Activated CD4-positive, alpha-beta T cell treated with anti-CD3 and anti-CD28 coated beads, Interleukin-2, amount 10 ng/mL, durations not matched to agents 7 days and 5 days (primary cell): ENCODE measurements around the gene SPRED2. TPM values are rescaled to one million over a fixed set of nuclear protein-coding genes. Genes with fewer than 3 reads are reported as not detected.

Experiments
- CTCF ChIA-PET: fragments of 350-600 bp; sonication (Branson Sonifier 250); formaldehyde crosslinking; loops from one replicate; lab custom pipeline; 2021; ENCODE audit warnings: antibody characterized with exemption; lab: Charles Lee
- POLR2A ChIA-PET: fragments of 350-600 bp; sonication (Branson Sonifier 250); formaldehyde crosslinking; loops from one replicate; lab custom pipeline; 2021; ENCODE audit warnings: antibody characterized with exemption; lab: Charles Lee
- DNase-seq: peaks from one replicate; pipeline ENCODE4 v3.0.0-alpha.2; 2020
- H3K27ac Mint-ChIP-seq: one replicate; pipeline ENCODE4 v1.8.0; 2021; ENCODE audit warnings: mild to moderate bottlenecking, moderate library complexity, mixed read lengths
- H3K27me3 Mint-ChIP-seq: one replicate; pipeline ENCODE4 v1.8.0; 2021; ENCODE audit warnings: mixed read lengths
- H3K36me3 Mint-ChIP-seq: one replicate; pipeline ENCODE4 v1.8.0; 2021; ENCODE audit warnings: low read depth, mixed read lengths
- H3K4me1 Mint-ChIP-seq: one replicate; pipeline ENCODE4 v1.8.0; 2021; ENCODE audit warnings: mixed read lengths
- H3K4me3 Mint-ChIP-seq: one replicate; pipeline ENCODE4 v1.8.0; 2021; ENCODE audit warnings: mild to moderate bottlenecking, moderate library complexity, mixed read lengths
- H3K9me3 Mint-ChIP-seq: one replicate; pipeline ENCODE4 v1.8.0; 2021; ENCODE audit warnings: mixed read lengths
- total RNA-seq, 2 experiments: library from RNA; stranded (reverse); gene quantifications; one replicate each; pipeline ENCODE4 v1.2.3, GENCODE V29; 2021

The SPRED2 gene
- total RNA-seq, 2 experiments from 2014 or later, result 6.2 to 8.1 TPM

DNA sequence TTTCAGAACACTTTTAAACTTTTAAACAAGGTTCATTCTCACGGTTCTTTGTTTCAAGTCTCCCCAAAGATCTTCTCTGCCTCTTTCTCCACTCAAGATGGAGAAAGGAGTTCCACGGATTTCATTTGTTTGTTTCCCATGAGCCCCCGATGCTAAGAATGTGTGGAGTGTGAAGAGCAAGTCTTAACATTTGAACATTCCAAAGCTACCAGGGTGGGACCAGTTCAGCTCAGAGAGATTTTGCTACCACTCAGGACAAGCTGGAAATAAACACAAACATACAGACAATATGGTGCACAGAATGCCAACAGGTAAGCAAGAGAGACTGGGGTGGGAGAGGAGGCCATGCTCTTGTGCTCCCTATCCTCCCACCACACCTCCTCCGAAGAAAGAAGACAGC, 56.7 kb downstream of the SPRED2 start:
- H3K36me3 Mint-ChIP-seq, result peaks cover 3% of the 10 kb centered on the region
- no peaks in the 10 kb centered on the region for H3K9me3 Mint-ChIP-seq
- CTCF ChIA-PET, result no interaction called here
- H3K4me1 Mint-ChIP-seq, result peaks cover 24% of the 10 kb centered on the region
- peaks cover 2% of the 10 kb centered on the region for H3K27me3 Mint-ChIP-seq
- DNase-seq, result no peak
- no peak overlapping the region for H3K4me3 Mint-ChIP-seq
- POLR2A ChIA-PET, result no interaction called here
- no peak overlapping the region for H3K27ac Mint-ChIP-seq

DNA sequence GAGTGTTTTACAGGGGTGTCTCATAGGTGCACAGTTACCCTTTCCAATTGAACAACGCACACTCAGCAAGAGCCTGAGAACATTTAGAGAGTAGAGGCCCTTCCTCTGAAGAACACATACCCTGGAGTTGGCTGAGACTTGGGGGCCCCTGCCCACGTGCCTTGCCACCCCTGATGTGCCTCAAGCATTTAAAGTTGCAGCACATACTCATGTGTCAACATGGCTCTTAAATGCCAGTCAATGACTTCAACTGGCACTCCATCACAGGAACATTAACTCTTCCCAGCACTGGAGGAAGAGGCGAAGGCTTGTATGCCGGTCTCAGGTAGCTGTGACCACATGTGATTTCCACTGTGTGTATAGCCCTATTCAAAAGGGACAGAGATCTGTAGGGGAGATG, 57.4 kb downstream of the SPRED2 start:
- ChIA-PET POLR2A (no interaction called here), CTCF (interaction anchor here (1.6 kb wide), 1 partner anchor 11 kb away, joined by 3 read pairs; no protein-coding TSS in a partner anchor)
- DNase-seq, result no peak
- Mint-ChIP-seq H3K9me3 (no peaks in the 10 kb centered on the region), H3K4me3 (no peak overlapping the region), H3K4me1 (peaks cover 25% of the 10 kb centered on the region), H3K27ac (no peak overlapping the region), H3K27me3 (peaks cover 2% of the 10 kb centered on the region), H3K36me3 (peaks cover 1% of the 10 kb centered on the region)

- no peak for DNase-seq
- Mint-ChIP-seq H3K27me3 (peaks cover 2% of the 10 kb centered on the region), H3K4me3 (no peak overlapping the region), H3K9me3 (no peaks in the 10 kb centered on the region), H3K4me1 (peaks cover 25% of the 10 kb centered on the region), H3K36me3 (no peaks in the 10 kb centered on the region), H3K27ac (no peak overlapping the region)
- ChIA-PET CTCF (interaction anchor here (0.8 to 1.6 kb wide), 3 partner anchors 12 to 16 kb away, joined by 3 read pairs; no protein-coding TSS in a partner anchor), POLR2A (interaction anchor here (0.6 kb wide), 1 partner anchor 147 kb away, joined by 3 read pairs; the partner anchor contains the start of gene ACTR2)
Measured at GRCh38 chr2:65374575-65374974, 57.8 kb downstream of the SPRED2 start.

DNA sequence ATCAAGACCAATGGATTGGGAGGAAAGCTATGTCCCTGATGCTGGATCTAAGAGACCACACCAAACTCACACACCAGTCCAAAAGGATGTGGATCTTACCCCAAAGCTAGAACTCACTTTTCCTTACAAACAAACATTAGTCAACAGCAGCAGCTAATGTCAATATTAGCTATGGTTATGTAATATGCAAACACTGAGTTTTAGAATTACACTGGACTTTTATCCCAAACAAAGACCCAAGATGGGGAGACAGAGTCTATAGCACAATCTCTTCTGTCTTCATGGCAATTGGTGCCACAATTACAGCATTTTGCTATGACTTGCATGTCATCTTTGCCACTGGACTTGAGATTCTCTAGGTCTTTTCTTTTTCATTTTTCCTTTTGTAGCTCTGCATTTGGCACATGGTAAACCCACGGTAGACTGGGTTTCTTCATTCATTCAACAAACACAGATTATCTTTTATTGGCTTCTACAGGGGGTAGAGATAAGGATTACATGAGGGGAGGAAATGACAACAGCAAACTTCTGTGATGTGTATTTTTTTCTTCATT, 59.0 kb downstream of the SPRED2 start:
- Mint-ChIP-seq H3K9me3 (no peaks in the 10 kb centered on the region), H3K27ac (no peak overlapping the region), H3K36me3 (no peaks in the 10 kb centered on the region), H3K4me3 (no peak overlapping the region), H3K27me3 (peaks cover 2% of the 10 kb centered on the region), H3K4me1 (peaks cover 25% of the 10 kb centered on the region)
- POLR2A ChIA-PET, result interaction anchor here (0.7 kb wide), 1 partner anchor 23 kb away, joined by 3 read pairs; no protein-coding TSS in a partner anchor
- DNase-seq, result no peak
- CTCF ChIA-PET, result interaction anchor here (1.1 to 1.6 kb wide), 3 partner anchors 10 to 88 kb away, joined by 3 read pairs; no protein-coding TSS in a partner anchor

GRCh38 chr2:65372619-65373018, 59.8 kb downstream of the SPRED2 start:
- no peak overlapping the region for H3K4me3 Mint-ChIP-seq
- no peaks in the 10 kb centered on the region for H3K36me3 Mint-ChIP-seq
- ChIA-PET POLR2A (no interaction called here), CTCF (interaction anchor here (1.1 to 1.3 kb wide), 2 partner anchors 11 to 89 kb away, joined by 3 read pairs; no protein-coding TSS in a partner anchor)
- no peaks in the 10 kb centered on the region for H3K9me3 Mint-ChIP-seq
- H3K4me1 Mint-ChIP-seq, result peaks cover 19% of the 10 kb centered on the region
- peaks cover 2% of the 10 kb centered on the region for H3K27me3 Mint-ChIP-seq
- no peak for DNase-seq
- no peak overlapping the region for H3K27ac Mint-ChIP-seq

DNA sequence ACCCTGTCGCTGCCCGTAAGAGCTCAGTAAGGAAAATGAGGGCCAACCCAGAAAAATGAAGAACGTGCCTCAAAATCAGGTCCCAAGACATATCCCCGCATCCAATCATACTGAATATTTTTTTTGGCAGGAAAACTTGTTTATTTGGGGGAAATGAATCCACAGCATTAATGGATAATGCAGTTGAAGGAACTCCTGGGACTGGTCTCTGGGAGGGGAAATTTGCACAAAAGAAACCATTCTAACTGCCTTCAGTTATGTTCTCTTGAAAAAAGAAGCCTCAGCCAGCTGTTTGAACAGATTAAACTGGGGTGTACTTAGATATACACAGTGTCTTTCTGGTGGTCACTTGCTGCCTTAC, 61.3 kb downstream of the SPRED2 start:
- H3K9me3 Mint-ChIP-seq, result no peaks in the 10 kb centered on the region
- no peak for DNase-seq
- no peaks in the 10 kb centered on the region for H3K36me3 Mint-ChIP-seq
- H3K4me1 Mint-ChIP-seq, result peaks cover 24% of the 10 kb centered on the region
- peaks cover 2% of the 10 kb centered on the region for H3K27me3 Mint-ChIP-seq
- no peak overlapping the region for H3K4me3 Mint-ChIP-seq
- ChIA-PET POLR2A (no interaction called here), CTCF (interaction anchor here (0.8 to 1.0 kb wide), 2 partner anchors 9 to 12 kb away, joined by 3 read pairs; no protein-coding TSS in a partner anchor)
- no peak overlapping the region for H3K27ac Mint-ChIP-seq

DNA sequence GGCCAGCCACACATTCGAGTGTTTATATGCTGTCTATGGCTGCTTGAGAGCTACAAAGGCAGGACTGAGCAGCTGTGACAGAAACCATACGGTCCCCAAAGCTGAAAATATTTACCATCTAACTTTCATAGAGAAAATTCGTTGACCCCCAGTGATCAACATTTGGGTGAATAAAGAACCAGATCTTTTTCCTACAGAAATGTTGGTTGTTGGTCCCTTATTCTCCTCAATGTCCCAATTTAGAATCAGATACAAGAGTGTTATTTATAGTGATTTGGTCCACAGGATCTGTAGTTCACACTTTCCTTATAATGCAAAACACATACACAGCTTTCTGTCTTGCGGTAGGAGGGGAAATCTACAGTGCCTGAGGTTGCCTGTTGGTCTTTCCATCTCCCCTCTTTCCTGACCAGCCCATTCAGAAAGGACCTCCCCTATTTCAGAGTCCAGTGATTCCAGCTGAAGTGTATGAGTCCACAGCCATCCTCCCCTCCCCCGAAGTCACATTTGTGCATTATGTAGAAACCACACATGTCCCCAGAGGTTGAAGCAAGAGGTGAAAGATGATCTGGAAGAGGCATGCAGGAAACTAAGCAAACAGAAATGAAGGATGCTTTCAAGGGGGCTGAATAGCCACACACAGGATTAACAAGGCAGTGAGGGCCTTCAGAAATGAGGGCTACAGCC, 61.9 kb downstream of the SPRED2 start:
- H3K4me1 Mint-ChIP-seq, result peaks cover 26% of the 10 kb centered on the region
- H3K9me3 Mint-ChIP-seq, result no peaks in the 10 kb centered on the region
- DNase-seq, result no peak
- H3K27ac Mint-ChIP-seq, result no peak overlapping the region
- no peaks in the 10 kb centered on the region for H3K36me3 Mint-ChIP-seq
- H3K4me3 Mint-ChIP-seq, result no peak overlapping the region
- POLR2A ChIA-PET, result interaction anchor here (0.6 kb wide), 1 partner anchor 33 kb away, joined by 3 read pairs; no protein-coding TSS in a partner anchor
- CTCF ChIA-PET, result interaction anchor here (0.8 to 1.0 kb wide), 2 partner anchors 8 to 13 kb away, joined by 3 read pairs; no protein-coding TSS in a partner anchor
- H3K27me3 Mint-ChIP-seq, result peaks cover 2% of the 10 kb centered on the region

GRCh38 chr2:65369980-65370379, 62.4 kb downstream of the SPRED2 start:
- POLR2A ChIA-PET, result interaction anchor here (0.6 kb wide), 1 partner anchor 34 kb away, joined by 3 read pairs; no protein-coding TSS in a partner anchor
- CTCF ChIA-PET, result interaction anchor here (0.6 kb wide), 1 partner anchor 118 kb away, joined by 3 read pairs; no protein-coding TSS in a partner anchor

GRCh38 chr2:65369574-65369973, 62.8 kb downstream of the SPRED2 start:
- DNase-seq, result no peak
- Mint-ChIP-seq H3K27ac (no peak overlapping the region), H3K36me3 (no peaks in the 10 kb centered on the region), H3K4me1 (peaks cover 24% of the 10 kb centered on the region), H3K9me3 (no peaks in the 10 kb centered on the region), H3K27me3 (peaks cover 2% of the 10 kb centered on the region), H3K4me3 (no peak overlapping the region)
- ChIA-PET CTCF (interaction anchor here (0.6 kb wide), 1 partner anchor 118 kb away, joined by 3 read pairs; no protein-coding TSS in a partner anchor), POLR2A (interaction anchor here (0.6 kb wide), 1 partner anchor 34 kb away, joined by 3 read pairs; no protein-coding TSS in a partner anchor)

More at GRCh38 chr2:65369980-65370379, 62.4 kb downstream of the SPRED2 start:
- Mint-ChIP-seq H3K27me3 (peaks cover 2% of the 10 kb centered on the region), H3K36me3 (no peaks in the 10 kb centered on the region), H3K27ac (no peak overlapping the region), H3K4me1 (peaks cover 26% of the 10 kb centered on the region), H3K9me3 (no peaks in the 10 kb centered on the region), H3K4me3 (no peak overlapping the region)
- no peak for DNase-seq

GRCh38 chr2:65368468-65368867, 63.9 kb downstream of the SPRED2 start:
- Mint-ChIP-seq H3K36me3 (no peaks in the 10 kb centered on the region), H3K4me3 (no peak overlapping the region), H3K27me3 (peaks cover 2% of the 10 kb centered on the region), H3K4me1 (peaks cover 14% of the 10 kb centered on the region), H3K9me3 (no peaks in the 10 kb centered on the region), H3K27ac (no peak overlapping the region)
- POLR2A ChIA-PET, result no interaction called here
- DNase-seq, result no peak
- CTCF ChIA-PET, result no interaction called here

DNA sequence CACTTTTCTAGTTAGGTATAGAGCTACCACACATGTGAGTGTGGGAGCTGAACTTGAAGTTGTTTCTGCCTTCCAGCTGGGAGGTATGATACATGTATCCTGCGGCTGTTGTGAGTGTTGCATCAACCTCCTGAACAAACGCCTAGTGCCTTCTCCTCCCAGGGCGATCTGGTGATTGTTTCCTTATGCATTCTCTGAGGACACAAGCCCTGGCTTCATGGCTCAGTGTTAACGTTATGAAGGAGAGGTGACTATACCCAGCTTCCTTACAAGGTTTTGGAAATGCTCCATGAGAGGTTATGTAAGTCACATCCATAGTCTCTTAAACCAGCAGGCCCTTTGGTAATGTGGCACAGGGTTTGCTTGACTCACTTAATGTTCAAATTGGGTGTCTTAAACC, 64.9 kb downstream of the SPRED2 start:
- CTCF ChIA-PET, result no interaction called here
- POLR2A ChIA-PET, result no interaction called here
- DNase-seq, result no peak
- H3K4me1 Mint-ChIP-seq, result peaks cover 14% of the 10 kb centered on the region
- H3K27ac Mint-ChIP-seq, result no peak overlapping the region
- no peak overlapping the region for H3K4me3 Mint-ChIP-seq
- H3K9me3 Mint-ChIP-seq, result no peaks in the 10 kb centered on the region
- H3K27me3 Mint-ChIP-seq, result peaks cover 2% of the 10 kb centered on the region
- no peaks in the 10 kb centered on the region for H3K36me3 Mint-ChIP-seq

GRCh38 chr2:65366595-65367125, 65.7 kb downstream of the SPRED2 start:
- ChIA-PET CTCF (no interaction called here), POLR2A (no interaction called here)
- Mint-ChIP-seq H3K4me1 (peaks cover 19% of the 10 kb centered on the region), H3K27me3 (peaks cover 2% of the 10 kb centered on the region), H3K36me3 (no peaks in the 10 kb centered on the region), H3K27ac (no peak overlapping the region), H3K9me3 (no peaks in the 10 kb centered on the region), H3K4me3 (no peak overlapping the region)
- DNase-seq, result no peak
